22Rv1 (cell line): Measurements from ENCODE around the gene ACOX1.

Source experiments
- H3K27ac ChIP-seq: fragments of 450-650 bp; 2 replicates; pipeline ENCODE4 v1.5.1; 2017
- CTCF ChIP-seq: fragments of 450-650 bp; IDR thresholded peaks from 2 replicates; pipeline ENCODE4 v1.5.1; 2017; ENCODE audit warnings: mild to moderate bottlenecking
- ZFX ChIP-seq: fragments of 450-650 bp; IDR thresholded peaks from 2 replicates; pipeline ENCODE4 v1.6.1; 2017; ENCODE audit warnings: antibody characterized with exemption, borderline replicate concordance

Gene ACOX1

GRCh38 chr17:75959839-75960511 is 19.0 kb downstream of the ACOX1 start:
- TF ChIP-seq CTCF (no peak), ZFX (no peak)
- H3K27ac ChIP-seq = peak overlapping the region; percentile 87

GRCh38 chr17:75959051-75959838 is 19.7 kb downstream of the ACOX1 start:
- H3K27ac ChIP-seq = peak overlapping the region; percentile 87
- TF ChIP-seq CTCF = no peak
- TF ChIP-seq ZFX = no peak

- TF ChIP-seq CTCF (no peak), ZFX (no peak)
Measured at GRCh38 chr17:75950855-75951554, 28.0 kb downstream of the ACOX1 start.

GRCh38 chr17:75950421-75950820 is 28.5 kb downstream of the ACOX1 start:
- no peak for TF ChIP-seq ZFX
- TF ChIP-seq CTCF = no peak
- no peak overlapping the region for H3K27ac ChIP-seq

More at GRCh38 chr17:75950855-75951554, 28.0 kb downstream of the ACOX1 start:
- H3K27ac ChIP-seq = no peak overlapping the region

GRCh38 chr17:75945211-75945610 is 33.8 kb downstream of the ACOX1 start:
- H3K27ac ChIP-seq = no peak overlapping the region
- TF ChIP-seq CTCF = no peak
- no peak for TF ChIP-seq ZFX

DNA sequence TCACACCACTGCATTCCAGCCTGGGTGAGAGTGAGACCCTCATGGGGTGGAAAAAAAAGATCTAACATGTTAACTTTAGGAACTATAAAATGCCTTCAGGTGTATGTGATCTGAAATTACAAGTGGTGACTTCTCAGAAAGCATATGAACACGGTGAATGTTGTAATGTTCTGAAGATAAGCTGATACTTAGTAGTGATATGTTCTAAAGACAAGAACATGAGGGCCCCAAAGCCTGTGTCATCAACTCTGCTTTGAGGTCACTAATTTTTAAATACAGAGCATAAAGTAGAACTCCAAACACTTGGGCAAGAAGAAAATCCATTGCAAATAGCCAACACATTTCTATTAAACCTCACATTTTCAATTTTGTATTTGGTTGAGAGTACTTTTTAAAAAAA is 35.5 kb downstream of the ACOX1 start:
- H3K27ac ChIP-seq = no peak overlapping the region; the same call in 1 of the 2 replicates
- TF ChIP-seq ZFX (no peak), CTCF (no peak)

DNA sequence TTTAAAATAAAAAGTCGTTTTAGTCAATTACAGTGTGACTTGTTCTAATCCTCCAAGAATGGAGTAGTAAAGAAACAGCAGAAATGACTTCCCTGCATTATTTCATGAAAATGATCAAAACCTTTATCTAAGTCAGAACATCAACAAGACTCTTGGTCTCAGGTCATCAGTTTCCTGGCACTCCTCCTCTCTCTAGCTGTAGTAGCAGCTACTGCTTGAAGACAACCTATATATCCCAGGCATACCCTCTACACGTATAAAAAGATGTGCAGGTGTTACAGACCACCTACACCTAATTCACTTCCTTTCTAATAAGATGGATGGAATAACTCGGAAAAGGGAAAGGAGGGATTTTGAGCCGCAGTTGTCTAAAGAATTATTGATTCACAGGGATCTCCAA is 36.5 kb downstream of the ACOX1 start:
- TF ChIP-seq ZFX (no peak), CTCF (no peak)
- no peak overlapping the region for H3K27ac ChIP-seq
